ENCODE results near the gene KIF25.

KIF25 gene

GRCh38 chr6:168050225-168050880 lies 52.9 kb downstream of the KIF25 start:
- no peaks in the 10 kb centered on the region for H3K27me3 ChIP-seq (ENCODE audit: control insufficient read depth in 1 of 2, insufficient read depth in 2 of 2, low read length in 2 of 2)
- no peaks in the 10 kb centered on the region for H3K9me3 ChIP-seq (ENCODE audit: low read length)
- H3K4me3 ChIP-seq (ENCODE audit: low read depth in 1 of 2, low read length in 2 of 2), result no peak overlapping the region
- no peaks in the 10 kb centered on the region for H3K36me3 ChIP-seq (ENCODE audit: insufficient read depth, low read length)
- H3K27ac ChIP-seq (ENCODE audit: low read depth, low read length), result no peak overlapping the region
- no peaks in the 10 kb centered on the region for H3K4me1 ChIP-seq (ENCODE audit: insufficient read depth, low read length)
- no peak overlapping the region for H3K9ac ChIP-seq (ENCODE audit: low read length)

GRCh38 chr6:168050881-168051586 lies 53.6 kb downstream of the KIF25 start:
- H3K9ac ChIP-seq (ENCODE audit: low read length), result no peak overlapping the region
- no peak overlapping the region for H3K27ac ChIP-seq (ENCODE audit: low read depth, low read length)

GRCh38 chr6:168051648-168052047 lies 54.2 kb downstream of the KIF25 start:
- Histone ChIP-seq H3K36me3 (ENCODE audit: insufficient read depth, low read length) (no peaks in the 10 kb centered on the region), H3K9me3 (ENCODE audit: low read length) (no peaks in the 10 kb centered on the region), H3K27ac (ENCODE audit: low read depth, low read length) (no peak overlapping the region), H3K4me3 (ENCODE audit: low read depth in 1 of 2, low read length in 2 of 2) (no peak overlapping the region), H3K27me3 (ENCODE audit: control insufficient read depth in 1 of 2, insufficient read depth in 2 of 2, low read length in 2 of 2) (no peaks in the 10 kb centered on the region), H3K9ac (ENCODE audit: low read length) (no peak overlapping the region), H3K4me1 (ENCODE audit: insufficient read depth, low read length) (no peaks in the 10 kb centered on the region)

More at GRCh38 chr6:168050881-168051586, 53.6 kb downstream of the KIF25 start:
- H3K4me3 ChIP-seq (ENCODE audit: low read depth in 1 of 2, low read length in 2 of 2), result no peak overlapping the region
- H3K4me1 ChIP-seq (ENCODE audit: insufficient read depth, low read length), result no peaks in the 10 kb centered on the region
- no peaks in the 10 kb centered on the region for H3K36me3 ChIP-seq (ENCODE audit: insufficient read depth, low read length)
- no peaks in the 10 kb centered on the region for H3K9me3 ChIP-seq (ENCODE audit: low read length)
- H3K27me3 ChIP-seq (ENCODE audit: control insufficient read depth in 1 of 2, insufficient read depth in 2 of 2, low read length in 2 of 2), result no peaks in the 10 kb centered on the region

- no peak overlapping the region for H3K9ac ChIP-seq (ENCODE audit: low read length)
- no peaks in the 10 kb centered on the region for H3K36me3 ChIP-seq (ENCODE audit: insufficient read depth, low read length)
- no peaks in the 10 kb centered on the region for H3K9me3 ChIP-seq (ENCODE audit: low read length)
- H3K27me3 ChIP-seq (ENCODE audit: control insufficient read depth in 1 of 2, insufficient read depth in 2 of 2, low read length in 2 of 2), result no peaks in the 10 kb centered on the region
- no peak overlapping the region for H3K4me3 ChIP-seq (ENCODE audit: low read depth in 1 of 2, low read length in 2 of 2)
- H3K4me1 ChIP-seq (ENCODE audit: insufficient read depth, low read length), result no peaks in the 10 kb centered on the region
- H3K27ac ChIP-seq (ENCODE audit: low read depth, low read length), result no peak overlapping the region
Measured at GRCh38 chr6:168052291-168052891, 54.9 kb downstream of the KIF25 start.

GRCh38 chr6:168053086-168053956 lies 55.9 kb downstream of the KIF25 start:
- no peaks in the 10 kb centered on the region for H3K9me3 ChIP-seq (ENCODE audit: low read length)
- H3K4me1 ChIP-seq (ENCODE audit: insufficient read depth, low read length), result no peaks in the 10 kb centered on the region
- no peak overlapping the region for H3K27ac ChIP-seq (ENCODE audit: low read depth, low read length)
- H3K9ac ChIP-seq (ENCODE audit: low read length), result no peak overlapping the region
- no peak overlapping the region for H3K4me3 ChIP-seq (ENCODE audit: low read depth in 1 of 2, low read length in 2 of 2)
- no peaks in the 10 kb centered on the region for H3K36me3 ChIP-seq (ENCODE audit: insufficient read depth, low read length)
- H3K27me3 ChIP-seq (ENCODE audit: control insufficient read depth in 1 of 2, insufficient read depth in 2 of 2, low read length in 2 of 2), result no peaks in the 10 kb centered on the region

GRCh38 chr6:168053957-168054471 lies 56.5 kb downstream of the KIF25 start:
- Histone ChIP-seq H3K27me3 (ENCODE audit: control insufficient read depth in 1 of 2, insufficient read depth in 2 of 2, low read length in 2 of 2) (no peaks in the 10 kb centered on the region), H3K36me3 (ENCODE audit: insufficient read depth, low read length) (no peaks in the 10 kb centered on the region)

GRCh38 chr6:168054765-168055560 lies 57.5 kb downstream of the KIF25 start:
- H3K36me3 ChIP-seq (ENCODE audit: insufficient read depth, low read length), result no peaks in the 10 kb centered on the region
- H3K4me3 ChIP-seq (ENCODE audit: low read depth in 1 of 2, low read length in 2 of 2), result no peak overlapping the region
- no peaks in the 10 kb centered on the region for H3K27me3 ChIP-seq (ENCODE audit: control insufficient read depth in 1 of 2, insufficient read depth in 2 of 2, low read length in 2 of 2)
- no peak overlapping the region for H3K9ac ChIP-seq (ENCODE audit: low read length)
- H3K4me1 ChIP-seq (ENCODE audit: insufficient read depth, low read length), result no peaks in the 10 kb centered on the region
- H3K9me3 ChIP-seq (ENCODE audit: low read length), result no peaks in the 10 kb centered on the region
- H3K27ac ChIP-seq (ENCODE audit: low read depth, low read length), result no peak overlapping the region

More at GRCh38 chr6:168053957-168054471, 56.5 kb downstream of the KIF25 start:
- Histone ChIP-seq H3K9ac (ENCODE audit: low read length) (no peak overlapping the region), H3K27ac (ENCODE audit: low read depth, low read length) (no peak overlapping the region), H3K4me3 (ENCODE audit: low read depth in 1 of 2, low read length in 2 of 2) (no peak overlapping the region), H3K9me3 (ENCODE audit: low read length) (no peaks in the 10 kb centered on the region), H3K4me1 (ENCODE audit: insufficient read depth, low read length) (no peaks in the 10 kb centered on the region)

- Histone ChIP-seq H3K4me1 (ENCODE audit: insufficient read depth, low read length) (no peaks in the 10 kb centered on the region), H3K27me3 (ENCODE audit: control insufficient read depth in 1 of 2, insufficient read depth in 2 of 2, low read length in 2 of 2) (no peaks in the 10 kb centered on the region), H3K27ac (ENCODE audit: low read depth, low read length) (no peak overlapping the region), H3K9ac (ENCODE audit: low read length) (no peak overlapping the region), H3K4me3 (ENCODE audit: low read depth in 1 of 2, low read length in 2 of 2) (no peak overlapping the region), H3K9me3 (ENCODE audit: low read length) (no peaks in the 10 kb centered on the region), H3K36me3 (ENCODE audit: insufficient read depth, low read length) (no peaks in the 10 kb centered on the region)
Measured at GRCh38 chr6:168055696-168056489, 58.4 kb downstream of the KIF25 start.

GRCh38 chr6:168056892-168057527 lies 59.5 kb downstream of the KIF25 start:
- Histone ChIP-seq H3K27ac (ENCODE audit: low read depth, low read length) (no peak overlapping the region), H3K4me1 (ENCODE audit: insufficient read depth, low read length) (no peaks in the 10 kb centered on the region), H3K36me3 (ENCODE audit: insufficient read depth, low read length) (no peaks in the 10 kb centered on the region), H3K9me3 (ENCODE audit: low read length) (no peaks in the 10 kb centered on the region), H3K4me3 (ENCODE audit: low read depth in 1 of 2, low read length in 2 of 2) (no peak overlapping the region), H3K9ac (ENCODE audit: low read length) (no peak overlapping the region), H3K27me3 (ENCODE audit: control insufficient read depth in 1 of 2, insufficient read depth in 2 of 2, low read length in 2 of 2) (no peaks in the 10 kb centered on the region)

- Histone ChIP-seq H3K9ac (ENCODE audit: low read length) (no peak overlapping the region), H3K9me3 (ENCODE audit: low read length) (no peaks in the 10 kb centered on the region)
Measured at GRCh38 chr6:168057836-168058235, 60.4 kb downstream of the KIF25 start.

More at GRCh38 chr6:168057836-168058235, 60.4 kb downstream of the KIF25 start:
- no peak overlapping the region for H3K4me3 ChIP-seq (ENCODE audit: low read depth in 1 of 2, low read length in 2 of 2)
- no peaks in the 10 kb centered on the region for H3K4me1 ChIP-seq (ENCODE audit: insufficient read depth, low read length)
- H3K27me3 ChIP-seq (ENCODE audit: control insufficient read depth in 1 of 2, insufficient read depth in 2 of 2, low read length in 2 of 2), result no peaks in the 10 kb centered on the region
- no peaks in the 10 kb centered on the region for H3K36me3 ChIP-seq (ENCODE audit: insufficient read depth, low read length)
- H3K27ac ChIP-seq (ENCODE audit: low read depth, low read length), result no peak overlapping the region
